Measurements from ENCODE around the gene RTEL1. TPM values are rescaled to one million over a fixed set of nuclear protein-coding genes. Genes with fewer than 3 reads are reported as not detected.

The RTEL1 gene
- total RNA-seq, 1 experiment from 2014 or later: 58.0 TPM

GRCh38 chr20:63619086-63619485 is 39.0 kb upstream of the RTEL1 start:
- RAD21 ChIA-PET (ENCODE audit: low non-redundant PET in 1 of 2, low total read pairs in 2 of 2, uncharacterized antibody in 2 of 2, unreplicated experiment in 2 of 2): no interaction called here
- H3K27ac ChIP-seq (ENCODE audit: low read depth, low read length): no peak overlapping the region
- no peak overlapping the region for H3K9ac ChIP-seq (ENCODE audit: low read length)
- POLR2A ChIA-PET: no interaction called here
- no TSS peak for BruUV-seq (replicated peaks)
- H4K20me1 ChIP-seq (ENCODE audit: insufficient read depth): no peaks in the 10 kb centered on the region
- no peaks in the 10 kb centered on the region for H3K27me3 ChIP-seq (ENCODE audit: insufficient read depth, low read length)
- no peaks in the 10 kb centered on the region for H3K9me2 ChIP-seq (ENCODE audit: insufficient read depth)
- TF ChIP-seq ATF3 (IDR thresholded peaks at IDR 0.05): no peak
- TF ChIP-seq ZNF274 (IDR thresholded peaks at IDR 0.05; ENCODE audit: low read depth, low read length): no peak
- TF ChIP-seq JUND (IDR thresholded peaks at IDR 0.05): no peak
- no peak for TF ChIP-seq FOSL1 (IDR thresholded peaks at IDR 0.05; ENCODE audit: low read depth)
- intact Hi-C loops (cut with micrococcal nuclease): no loop called here
- H2AFZ ChIP-seq (ENCODE audit: low read depth, low read length, poor library complexity, severe bottlenecking): no peak overlapping the region
- ATAC-seq (no peak), DNase-seq (ENCODE audit: low read depth, low spot score) (no peak)
- no peak overlapping the region for H3K4me3 ChIP-seq (replicated peaks in 1 of 2; ENCODE audit: low read depth in 1 of 2, low read length in 2 of 2)
- peaks cover 5 to 6% of the 10 kb centered on the region in 2 experiments; a peak in 1 of 4 replicates for H3K9me3 ChIP-seq (ENCODE audit: control insufficient read depth in 1 of 2, insufficient read depth in 1 of 2, low read depth in 1 of 2, low read length in 2 of 2)
- no peak overlapping the region for H3K4me2 ChIP-seq (ENCODE audit: low read length)
- H3K36me3 ChIP-seq (ENCODE audit: control insufficient read depth in 1 of 2, insufficient read depth in 2 of 2, low read length in 2 of 2): peaks cover 4 to 20% of the 10 kb centered on the region in 2 experiments
- CTCF ChIA-PET: no interaction called here
- H3K4me1 ChIP-seq (ENCODE audit: control insufficient read depth in 1 of 2, insufficient read depth in 2 of 2, low read length in 2 of 2): no peaks in the 10 kb centered on the region
- peaks cover 31% of the 10 kb centered on the region for H3K79me2 ChIP-seq (ENCODE audit: insufficient read depth, low read length)

- no peak for ATAC-seq
- ChIA-PET RAD21 (ENCODE audit: low non-redundant PET in 1 of 2, low total read pairs in 2 of 2, uncharacterized antibody in 2 of 2, unreplicated experiment in 2 of 2) (no interaction called here), POLR2A (no interaction called here), CTCF (no interaction called here)
- no peak for DNase-seq (ENCODE audit: low read depth, low spot score)
- intact Hi-C loops (cut with micrococcal nuclease): no loop called here
- Histone ChIP-seq H3K4me1 (ENCODE audit: control insufficient read depth in 1 of 2, insufficient read depth in 2 of 2, low read length in 2 of 2) (no peaks in the 10 kb centered on the region), H4K20me1 (ENCODE audit: insufficient read depth) (no peaks in the 10 kb centered on the region), H3K27me3 (ENCODE audit: insufficient read depth, low read length) (no peaks in the 10 kb centered on the region), H3K4me2 (ENCODE audit: low read length) (no peak overlapping the region), H3K27ac (ENCODE audit: low read depth, low read length) (no peak overlapping the region), H3K36me3 (ENCODE audit: control insufficient read depth in 1 of 2, insufficient read depth in 2 of 2, low read length in 2 of 2) (peaks cover 4 to 20% of the 10 kb centered on the region in 2 experiments), H3K9me2 (ENCODE audit: insufficient read depth) (no peaks in the 10 kb centered on the region), H3K9me3 (ENCODE audit: control insufficient read depth in 1 of 2, insufficient read depth in 1 of 2, low read depth in 1 of 2, low read length in 2 of 2) (peaks cover 5 to 6% of the 10 kb centered on the region in 2 experiments; a peak in 1 of 4 replicates), H3K79me2 (ENCODE audit: insufficient read depth, low read length) (peaks cover 33% of the 10 kb centered on the region), H3K9ac (ENCODE audit: low read length) (no peak overlapping the region), H2AFZ (ENCODE audit: low read depth, low read length, poor library complexity, severe bottlenecking) (no peak overlapping the region), H3K4me3 (replicated peaks in 1 of 2; ENCODE audit: low read depth in 1 of 2, low read length in 2 of 2) (no peak overlapping the region)
- BruUV-seq (replicated peaks): no TSS peak
- TF ChIP-seq SP1 (IDR thresholded peaks at IDR 0.05; ENCODE audit: low read depth) (no peak), EZH2 (IDR thresholded peaks at IDR 0.05) (no peak), POLR2A (IDR thresholded peaks at IDR 0.05; ENCODE audit: borderline replicate concordance, extremely low read depth, insufficient read depth, insufficient read length) (no peak), SRF (IDR thresholded peaks at IDR 0.05; ENCODE audit: low read depth) (no peak), CBX3 (IDR thresholded peaks at IDR 0.05; ENCODE audit: low read depth) (no peak), ATF3 (IDR thresholded peaks at IDR 0.05) (no peak), FOSL1 (IDR thresholded peaks at IDR 0.05; ENCODE audit: low read depth) (no peak), YY1 (IDR thresholded peaks at IDR 0.05; ENCODE audit: extremely low read depth, insufficient replicate concordance, low read depth, low read length) (no peak), JUND (IDR thresholded peaks at IDR 0.05) (no peak), TCF7L2 (IDR thresholded peaks at IDR 0.05; ENCODE audit: borderline replicate concordance, extremely low read depth, insufficient read depth, insufficient read length) (no peak), CTCF (IDR thresholded peaks at IDR 0.05 in 2 of 3, conservative IDR thresholded peaks at IDR 0.05 in 1 of 3; ENCODE audit: borderline replicate concordance in 1 of 3, insufficient read depth in 1 of 3, low read depth in 2 of 3, low read length in 2 of 3) (no peak)
Measured at GRCh38 chr20:63619505-63619904, 38.6 kb upstream of the RTEL1 start.

All from HCT116 (cell line).